Transverse colon (tissue), 4 donors: ENCODE data around the gene CMC2. TPM values are rescaled to one million over a fixed set of nuclear protein-coding genes. Genes with fewer than 3 reads are reported as not detected.

Experiments
- DNase-seq: peaks from one replicate; pipeline ENCODE4 v3.0.0-alpha.2; 2019
- H3K27ac ChIP-seq, 4 donors: fragments of 200-600 bp; sonication (generic); 2 replicates each; pipeline ENCODE4 v1.5.1; 2016 to 2018; ENCODE audit warnings: inconsistent platforms in 4 of 4
- H3K27me3 ChIP-seq: fragments of 200-600 bp; sonication (generic); 2 replicates; pipeline ENCODE4 v1.5.1; 2017; ENCODE audit warnings: inconsistent platforms
- H3K36me3 ChIP-seq, 4 donors: fragments of 200-600 bp; sonication (generic); 2 replicates each; pipeline ENCODE4 v1.5.1; 2017 to 2019; ENCODE audit warnings: inconsistent platforms in 4 of 4
- H3K4me1 ChIP-seq, 4 donors: fragments of 200-600 bp; sonication (generic); 2 replicates each; pipeline ENCODE4 v1.5.1; 2017 to 2020; ENCODE audit warnings: inconsistent platforms in 4 of 4
- H3K4me3 ChIP-seq, 4 donors: fragments of 200-600 bp; sonication (generic); 1 replicate in 1 of 4; 2 replicates in 3 of 4; pipeline versions ENCODE4 v1.5.1 to v1.6.1; 2017 to 2019; ENCODE audit warnings: inconsistent platforms in 4 of 4
- H3K9me3 ChIP-seq, 2 donors: fragments of 200-600 bp; sonication (generic); 2 replicates each; pipeline ENCODE4 v1.5.1; 2017 to 2019; ENCODE audit warnings: inconsistent platforms in 2 of 2
- EP300 ChIP-seq: sonication (generic); formaldehyde crosslinking; IDR thresholded peaks from one replicate; pipeline ENCODE4 v1.6.1; 2017; ENCODE audit warnings: antibody characterized with exemption, low read depth
- POLR2A ChIP-seq: fragments of 450-650 bp; IDR thresholded peaks from one replicate; pipeline ENCODE4 v1.6.1; 2016; ENCODE audit warnings: antibody characterized with exemption, mild to moderate bottlenecking, moderate library complexity
- POLR2AphosphoS5 ChIP-seq, 3 donors: sonication (generic); formaldehyde crosslinking; IDR thresholded peaks; one replicate each; pipeline ENCODE4 v1.6.1; 2016; ENCODE audit warnings: antibody characterized with exemption in 3 of 3
- WGBS, 2 donors: methylation state at CpG; one replicate each; pipeline ENCODE4 v1.1.5; 2018; ENCODE audit warnings: low coverage in 1 of 2; 5-methylcytosine and 5-hydroxymethylcytosine counted together
- in situ Hi-C, 4 donors: fragments of 200-750 bp; cut with MboI; loops; one replicate each; pipeline versions ENCODE4 v1.15.0 to v1.15.1; 2017; ENCODE audit warnings: low sequenced_read_pairs in 3 of 4, low pct_ligation_motif_present in 1 of 4, low pct_unique_long_range_greater_than_20kb in 1 of 4
- intact Hi-C: fragments of 100-400 bp; cut with DNase I; formaldehyde crosslinking; loops from one replicate; pipeline ENCODE4 v1.15.1; 2023; ENCODE audit warnings: low total_unique reads
- total RNA-seq, 4 donors: library from RNA; depleted of rRNA; stranded (reverse); fragments of >200 nt; gene quantifications; one replicate each; pipeline ENCODE4 v1.1.0, GENCODE V29; 2016
- TF ChIP-seq, protein P1 (sequence below), 5 experiments: fragments of 200-600 bp in 3 of 5; fragments of 450-650 bp in 2 of 5; sonication (generic) in 3 of 5; IDR thresholded peaks; 1 replicate in 2 of 5; 2 replicates in 3 of 5; pipeline ENCODE4 v1.5.1; 2016 to 2017; ENCODE audit warnings: antibody characterized with exemption in 5 of 5, inconsistent platforms in 3 of 5, mild to moderate bottlenecking in 2 of 5, moderate library complexity in 1 of 5

The CMC2 gene
- total RNA-seq, 4 donors from 2014 or later: 2.8 to 42.9 (median 29.8) TPM

DNA sequence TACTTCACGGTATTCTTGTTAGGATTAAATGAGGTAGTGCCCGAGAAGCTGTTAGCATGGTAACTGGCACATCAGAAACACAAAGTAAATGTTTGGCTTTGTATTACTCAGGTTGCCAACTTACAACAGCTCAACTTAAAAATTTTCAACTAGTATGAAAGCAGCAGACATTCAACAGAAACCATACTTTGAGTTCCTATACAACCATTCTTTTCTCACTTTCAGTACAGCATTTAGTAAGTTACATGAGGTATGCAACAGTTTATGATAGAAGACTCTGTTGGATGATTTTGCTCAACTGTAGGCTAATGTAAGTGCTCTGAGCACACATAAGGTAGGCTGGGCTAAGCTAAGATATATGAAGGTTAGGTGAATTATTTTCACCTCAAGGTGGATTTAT, 8.0 kb upstream of the CMC2 start:
- intact Hi-C loops (no loop called here), in situ Hi-C loops (loop anchor here in 1 of 4 donors (25.0 kb wide), 1 partner anchor 298 kb away; the partner anchor contains the start of gene GAN)
- Histone ChIP-seq H3K27me3 (no peaks in the 10 kb centered on the region), H3K4me3 (no peak overlapping the region), H3K4me1 (no peaks in the 10 kb centered on the region), H3K27ac (no peak overlapping the region), H3K9me3 (no peaks in the 10 kb centered on the region), H3K36me3 (no peaks in the 10 kb centered on the region)
- TF ChIP-seq POLR2AphosphoS5 (IDR thresholded peaks at IDR 0.05): no peak
- TF ChIP-seq, protein P1, sequence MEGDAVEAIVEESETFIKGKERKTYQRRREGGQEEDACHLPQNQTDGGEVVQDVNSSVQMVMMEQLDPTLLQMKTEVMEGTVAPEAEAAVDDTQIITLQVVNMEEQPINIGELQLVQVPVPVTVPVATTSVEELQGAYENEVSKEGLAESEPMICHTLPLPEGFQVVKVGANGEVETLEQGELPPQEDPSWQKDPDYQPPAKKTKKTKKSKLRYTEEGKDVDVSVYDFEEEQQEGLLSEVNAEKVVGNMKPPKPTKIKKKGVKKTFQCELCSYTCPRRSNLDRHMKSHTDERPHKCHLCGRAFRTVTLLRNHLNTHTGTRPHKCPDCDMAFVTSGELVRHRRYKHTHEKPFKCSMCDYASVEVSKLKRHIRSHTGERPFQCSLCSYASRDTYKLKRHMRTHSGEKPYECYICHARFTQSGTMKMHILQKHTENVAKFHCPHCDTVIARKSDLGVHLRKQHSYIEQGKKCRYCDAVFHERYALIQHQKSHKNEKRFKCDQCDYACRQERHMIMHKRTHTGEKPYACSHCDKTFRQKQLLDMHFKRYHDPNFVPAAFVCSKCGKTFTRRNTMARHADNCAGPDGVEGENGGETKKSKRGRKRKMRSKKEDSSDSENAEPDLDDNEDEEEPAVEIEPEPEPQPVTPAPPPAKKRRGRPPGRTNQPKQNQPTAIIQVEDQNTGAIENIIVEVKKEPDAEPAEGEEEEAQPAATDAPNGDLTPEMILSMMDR (IDR thresholded peaks at IDR 0.05): no peak
- TF ChIP-seq POLR2A: no peak
- TF ChIP-seq EP300: no peak
- WGBS, 2 donors: 88% methylated on average over 2 of the region's 2 CpGs; no CpG with 5 or more reads in 1 of the 2 donors
- DNase-seq: no peak

DNA sequence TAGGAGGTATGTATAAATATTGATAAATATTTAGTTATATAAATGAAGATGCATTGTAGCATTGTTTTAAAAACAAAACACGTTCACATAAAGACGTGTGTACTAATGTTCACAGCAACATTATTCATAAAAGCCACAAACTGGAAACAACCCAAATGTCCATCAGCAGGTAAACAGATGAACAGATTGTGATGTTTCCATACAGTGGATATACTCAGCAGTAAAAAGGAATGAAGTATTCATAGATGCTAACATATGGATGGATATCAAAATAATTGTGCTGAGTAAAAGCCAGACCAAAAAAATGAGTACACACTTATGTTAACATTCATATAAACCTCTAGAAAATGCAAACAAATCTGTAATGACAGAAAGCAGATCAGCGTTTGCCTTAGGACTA, 6.3 kb upstream of the CMC2 start:
- H3K36me3 ChIP-seq: no peaks in the 10 kb centered on the region
- no peaks in the 10 kb centered on the region for H3K9me3 ChIP-seq
- DNase-seq: no peak
- TF ChIP-seq, protein P1 (IDR thresholded peaks at IDR 0.05): no peak
- TF ChIP-seq EP300 (no peak), POLR2AphosphoS5 (IDR thresholded peaks at IDR 0.05) (no peak), POLR2A (no peak)
- H3K27me3 ChIP-seq: no peaks in the 10 kb centered on the region
- WGBS, 2 donors: 90 to 97% methylated on average over 2 to 3 of the region's 3 CpGs
- in situ Hi-C loops: loop anchor here in 1 of 4 donors (25.0 kb wide), 1 partner anchor 299 kb away; the partner anchor contains the start of gene GAN
- H3K27ac ChIP-seq: no peak overlapping the region
- H3K4me3 ChIP-seq: no peak overlapping the region
- H3K4me1 ChIP-seq: peaks cover 0 to 5% (median 3%) of the 10 kb centered on the region in 4 donors
- intact Hi-C loops: no loop called here

DNA sequence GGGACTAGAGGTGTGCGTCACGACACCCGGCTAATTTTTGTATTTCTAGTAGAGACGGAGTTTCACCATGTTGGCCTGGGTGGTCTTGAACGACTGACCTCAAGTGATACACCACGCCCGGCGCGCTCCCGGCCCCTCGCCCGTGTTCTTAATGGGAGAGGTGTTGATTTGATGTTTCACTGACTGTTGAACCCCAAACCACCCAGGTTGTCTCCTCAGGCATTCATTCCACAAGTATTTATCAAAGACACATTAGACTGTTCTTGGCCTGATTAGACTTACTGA, 1.8 kb upstream of the CMC2 start:
- H3K9me3 ChIP-seq: no peaks in the 10 kb centered on the region
- in situ Hi-C loops (loop anchor here in 1 of 4 donors (25.0 kb wide), 1 partner anchor 304 kb away; the partner anchor contains the start of gene GAN), intact Hi-C loops (loop anchor here (10.0 kb wide), 2 partner anchors 86 to 1244 kb away; partner anchors contain the start of gene GCSH)
- H3K4me1 ChIP-seq: peaks cover 4 to 29% (median 21%) of the 10 kb centered on the region in 4 donors
- no peak for TF ChIP-seq EP300
- TF ChIP-seq, protein P1 (IDR thresholded peaks at IDR 0.05): no peak
- no peak for TF ChIP-seq POLR2A
- TF ChIP-seq POLR2AphosphoS5 (IDR thresholded peaks at IDR 0.05): no peak
- DNase-seq: no peak
- H3K27me3 ChIP-seq: no peaks in the 10 kb centered on the region
- 76 to 95% methylated on average over 8 to 12 of the region's 12 CpGs for WGBS, 2 donors
- peak overlapping the region; percentile 96 to 100 (median 98) for H3K27ac ChIP-seq
- H3K36me3 ChIP-seq: no peaks in the 10 kb centered on the region
- H3K4me3 ChIP-seq: peak overlapping the region in 3 of 4 donors; percentile 76 to 95 (median 93)

DNA sequence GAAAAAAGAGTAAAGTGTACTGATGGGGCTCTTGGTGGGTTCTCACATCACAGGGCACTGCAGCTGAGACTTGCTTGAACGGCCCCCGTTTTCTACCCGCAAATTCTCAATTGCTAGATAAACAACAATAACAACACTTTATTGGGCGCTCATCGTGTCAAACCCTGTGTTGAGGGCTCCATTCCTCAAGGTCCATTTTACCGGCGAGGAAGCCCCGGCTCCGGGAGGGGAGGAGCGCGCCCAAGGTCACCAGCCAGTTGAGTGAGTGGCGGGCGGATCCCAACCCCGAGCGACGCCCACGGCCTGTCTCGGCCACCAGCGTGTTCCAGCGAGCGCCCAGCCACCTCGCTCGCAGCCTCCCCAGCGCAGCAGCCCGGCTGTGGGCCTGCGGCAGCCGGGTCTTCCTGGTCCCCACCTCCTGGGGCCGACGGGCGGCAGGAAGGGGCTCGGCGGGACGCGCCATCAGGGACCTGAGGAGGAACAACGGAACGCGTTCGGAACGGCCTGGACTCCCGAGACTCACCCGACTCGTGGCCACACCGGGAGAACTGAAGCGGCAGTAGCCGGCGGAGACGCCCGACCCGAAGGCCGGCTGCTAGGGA, 373 bp downstream of the CMC2 start:
- Histone ChIP-seq H3K36me3 (no peaks in the 10 kb centered on the region), H3K27me3 (no peaks in the 10 kb centered on the region), H3K27ac (peak overlapping the region; percentile 96 to 100 (median 98)), H3K4me1 (peaks cover 4 to 29% (median 21%) of the 10 kb centered on the region in 4 donors), H3K9me3 (no peaks in the 10 kb centered on the region), H3K4me3 (peak overlapping the region; percentile 76 to 95 (median 86))
- intact Hi-C loops: loop anchor here (1.0 to 10.0 kb wide), 3 partner anchors 29 to 1242 kb away; partner anchors contain the start of genes ATMIN and GCSH
- WGBS, 2 donors: 0% methylated on average over 48 of the region's 50 CpGs; no CpG with 5 or more reads in 1 of the 2 donors
- in situ Hi-C loops: loop anchor here in 1 of 4 donors (25.0 kb wide), 1 partner anchor 306 kb away; the partner anchor contains the start of gene GAN
- TF ChIP-seq POLR2AphosphoS5 (IDR thresholded peaks at IDR 0.05): no peak
- TF ChIP-seq EP300: no peak
- TF ChIP-seq, protein P1 (IDR thresholded peaks at IDR 0.05): no peak
- TF ChIP-seq POLR2A: no peak
- DNase-seq: peak; percentile 85
